Activated CD4-positive, alpha-beta T cell treated with anti-CD3 and anti-CD28 coated beads for 36 hours (primary cell): ENCODE measurements around the gene SLC30A10. TPM values are rescaled to one million over a fixed set of nuclear protein-coding genes. Genes with fewer than 3 reads are reported as not detected.

Source experiments
- ATAC-seq: fragments of 200-7000 bp; cut with Tn5 transposase; one replicate; pipeline ENCODE4 v1.10.0; 2021; ENCODE audit warnings: mild to moderate bottlenecking, moderate library complexity
- CTCF ChIA-PET: fragments of 350-600 bp; sonication (Branson Sonifier 250); formaldehyde crosslinking; loops from one replicate; lab custom pipeline; 2021; ENCODE audit warnings: antibody characterized with exemption; lab: Charles Lee
- POLR2A ChIA-PET: fragments of 350-600 bp; sonication (Branson Sonifier 250); formaldehyde crosslinking; loops from one replicate; lab custom pipeline; 2021; ENCODE audit warnings: antibody characterized with exemption, inconsistent platforms; lab: Charles Lee
- DNase-seq: peaks from one replicate; pipeline ENCODE4 v3.0.0-alpha.2; 2020
- H3K27ac Mint-ChIP-seq: one replicate; pipeline ENCODE4 v1.8.0; 2021; ENCODE audit warnings: mixed read lengths
- H3K27me3 Mint-ChIP-seq: one replicate; pipeline ENCODE4 v1.8.0; 2021; ENCODE audit warnings: mixed read lengths
- H3K36me3 Mint-ChIP-seq: one replicate; pipeline ENCODE4 v1.8.0; 2021; ENCODE audit warnings: low read depth, mixed read lengths
- H3K4me1 Mint-ChIP-seq: one replicate; pipeline ENCODE4 v1.8.0; 2021; ENCODE audit warnings: mixed read lengths
- H3K4me3 Mint-ChIP-seq: one replicate; pipeline ENCODE4 v1.8.0; 2021; ENCODE audit warnings: mild to moderate bottlenecking, moderate library complexity, mixed read lengths
- H3K9me3 Mint-ChIP-seq: one replicate; pipeline ENCODE4 v1.8.0; 2021; ENCODE audit warnings: low read depth, mixed read lengths
- intact Hi-C, 2 experiments: fragments of 100-400 bp; cut with DNase I in 1 of 2; cut with micrococcal nuclease in 1 of 2; formaldehyde crosslinking; loops; one replicate each; pipeline versions ENCODE4 v1.14.2 to v1.15.1; 2022 to 2024; cut with DNase I, micrococcal nuclease
- total RNA-seq, 2 experiments: library from RNA; stranded (reverse); gene quantifications; one replicate each; pipeline ENCODE4 v1.2.3, GENCODE V29; 2021

The SLC30A10 gene
- total RNA-seq, 2 experiments from 2014 or later, result not detected

- H3K9me3 Mint-ChIP-seq, result no peaks in the 10 kb centered on the region
- H3K4me3 Mint-ChIP-seq, result no peak overlapping the region
- ATAC-seq, result no peak
- intact Hi-C loops, result no loop called here
- H3K4me1 Mint-ChIP-seq, result peaks cover 3% of the 10 kb centered on the region
- H3K27ac Mint-ChIP-seq, result no peak overlapping the region
- no peak for DNase-seq
- ChIA-PET CTCF (interaction anchor here (0.6 to 0.7 kb wide), 2 partner anchors 13 to 126 kb away, joined by 3 read pairs; no protein-coding TSS in a partner anchor), POLR2A (no interaction called here)
- H3K36me3 Mint-ChIP-seq, result no peaks in the 10 kb centered on the region
- peaks cover 41% of the 10 kb centered on the region for H3K27me3 Mint-ChIP-seq
Measured at GRCh38 chr1:219926363-219926998, 1.9 kb downstream of the SLC30A10 start.

GRCh38 chr1:219924342-219924741 is 4.0 kb downstream of the SLC30A10 start:
- ChIA-PET CTCF (no interaction called here), POLR2A (no interaction called here)
- intact Hi-C loops, result no loop called here
- DNase-seq, result no peak
- no peak for ATAC-seq
- Mint-ChIP-seq H3K27ac (no peak overlapping the region), H3K9me3 (no peaks in the 10 kb centered on the region), H3K27me3 (peaks cover 32% of the 10 kb centered on the region), H3K4me1 (peaks cover 3% of the 10 kb centered on the region), H3K4me3 (no peak overlapping the region), H3K36me3 (no peaks in the 10 kb centered on the region)

- ChIA-PET CTCF (no interaction called here), POLR2A (no interaction called here)
- no peak for ATAC-seq
- Mint-ChIP-seq H3K27ac (no peak overlapping the region), H3K9me3 (no peaks in the 10 kb centered on the region), H3K36me3 (no peaks in the 10 kb centered on the region), H3K4me1 (no peaks in the 10 kb centered on the region), H3K27me3 (peaks cover 3% of the 10 kb centered on the region), H3K4me3 (no peak overlapping the region)
- no peak for DNase-seq
- intact Hi-C loops, result no loop called here
Measured at GRCh38 chr1:219917851-219918466, 10.4 kb downstream of the SLC30A10 start.

GRCh38 chr1:219917281-219917680 is 11.1 kb downstream of the SLC30A10 start:
- no peaks in the 10 kb centered on the region for H3K9me3 Mint-ChIP-seq
- no peak overlapping the region for H3K4me3 Mint-ChIP-seq
- CTCF ChIA-PET, result no interaction called here
- ATAC-seq, result no peak
- POLR2A ChIA-PET, result no interaction called here
- intact Hi-C loops, result no loop called here
- no peaks in the 10 kb centered on the region for H3K27me3 Mint-ChIP-seq
- DNase-seq, result no peak
- no peak overlapping the region for H3K27ac Mint-ChIP-seq
- no peaks in the 10 kb centered on the region for H3K36me3 Mint-ChIP-seq
- H3K4me1 Mint-ChIP-seq, result no peaks in the 10 kb centered on the region

- Mint-ChIP-seq H3K36me3 (no peaks in the 10 kb centered on the region), H3K9me3 (no peaks in the 10 kb centered on the region), H3K4me3 (no peak overlapping the region), H3K27ac (no peak overlapping the region), H3K4me1 (no peaks in the 10 kb centered on the region), H3K27me3 (no peaks in the 10 kb centered on the region)
- CTCF ChIA-PET, result no interaction called here
- POLR2A ChIA-PET, result no interaction called here
- ATAC-seq (no peak), DNase-seq (no peak)
- intact Hi-C loops, result no loop called here
Measured at GRCh38 chr1:219916257-219916656, 12.1 kb downstream of the SLC30A10 start.

GRCh38 chr1:219913005-219913770 is 15.2 kb downstream of the SLC30A10 start:
- no peak for ATAC-seq

GRCh38 chr1:219910716-219911115 is 17.6 kb downstream of the SLC30A10 start:
- DNase-seq (no peak), ATAC-seq (no peak)
- Mint-ChIP-seq H3K27me3 (peaks cover 7% of the 10 kb centered on the region), H3K4me1 (no peaks in the 10 kb centered on the region), H3K4me3 (no peak overlapping the region), H3K27ac (no peak overlapping the region), H3K36me3 (no peaks in the 10 kb centered on the region), H3K9me3 (no peaks in the 10 kb centered on the region)
- intact Hi-C loops, result no loop called here
- POLR2A ChIA-PET, result no interaction called here
- CTCF ChIA-PET, result no interaction called here

More at GRCh38 chr1:219913005-219913770, 15.2 kb downstream of the SLC30A10 start:
- H3K4me1 Mint-ChIP-seq, result no peaks in the 10 kb centered on the region
- no peak for DNase-seq
- H3K36me3 Mint-ChIP-seq, result no peaks in the 10 kb centered on the region
- H3K27ac Mint-ChIP-seq, result no peak overlapping the region
- no peaks in the 10 kb centered on the region for H3K9me3 Mint-ChIP-seq
- H3K27me3 Mint-ChIP-seq, result no peaks in the 10 kb centered on the region
- CTCF ChIA-PET, result interaction anchor here (0.6 to 1.0 kb wide), 2 partner anchors 13 to 165 kb away, joined by 3 to 4 read pairs; no protein-coding TSS in a partner anchor
- POLR2A ChIA-PET, result no interaction called here
- intact Hi-C loops, result no loop called here
- H3K4me3 Mint-ChIP-seq, result no peak overlapping the region

- POLR2A ChIA-PET, result no interaction called here
- Mint-ChIP-seq H3K27me3 (peaks cover 7% of the 10 kb centered on the region), H3K4me3 (no peak overlapping the region), H3K4me1 (no peaks in the 10 kb centered on the region), H3K9me3 (no peaks in the 10 kb centered on the region), H3K27ac (no peak overlapping the region), H3K36me3 (no peaks in the 10 kb centered on the region)
- DNase-seq, result no peak
- intact Hi-C loops, result no loop called here
- CTCF ChIA-PET, result interaction anchor here (1.3 kb wide), 1 partner anchor 9 kb away, joined by 4 read pairs; no protein-coding TSS in a partner anchor
- no peak for ATAC-seq
Measured at GRCh38 chr1:219909476-219909875, 18.9 kb downstream of the SLC30A10 start.

GRCh38 chr1:219908170-219908569 is 20.2 kb downstream of the SLC30A10 start:
- no peaks in the 10 kb centered on the region for H3K4me1 Mint-ChIP-seq
- H3K27me3 Mint-ChIP-seq, result peaks cover 7% of the 10 kb centered on the region
- POLR2A ChIA-PET, result no interaction called here
- no peak overlapping the region for H3K4me3 Mint-ChIP-seq
- H3K36me3 Mint-ChIP-seq, result no peaks in the 10 kb centered on the region
- ATAC-seq, result no peak
- H3K9me3 Mint-ChIP-seq, result no peaks in the 10 kb centered on the region
- no peak for DNase-seq
- intact Hi-C loops, result no loop called here
- no peak overlapping the region for H3K27ac Mint-ChIP-seq
- CTCF ChIA-PET, result interaction anchor here (1.3 kb wide), 1 partner anchor 8 kb away, joined by 4 read pairs; no protein-coding TSS in a partner anchor

- Mint-ChIP-seq H3K36me3 (no peaks in the 10 kb centered on the region), H3K27me3 (peaks cover 7% of the 10 kb centered on the region), H3K4me1 (no peaks in the 10 kb centered on the region), H3K9me3 (no peaks in the 10 kb centered on the region), H3K27ac (no peak overlapping the region), H3K4me3 (no peak overlapping the region)
- intact Hi-C loops, result no loop called here
- ChIA-PET POLR2A (no interaction called here), CTCF (no interaction called here)
- DNase-seq, result no peak
- ATAC-seq, result no peak
Measured at GRCh38 chr1:219907772-219908070, 20.6 kb downstream of the SLC30A10 start.

- no peak overlapping the region for H3K4me3 Mint-ChIP-seq
- no peaks in the 10 kb centered on the region for H3K9me3 Mint-ChIP-seq
- H3K36me3 Mint-ChIP-seq, result no peaks in the 10 kb centered on the region
- H3K27ac Mint-ChIP-seq, result no peak overlapping the region
- intact Hi-C loops, result no loop called here
- ATAC-seq (no peak), DNase-seq (no peak)
- CTCF ChIA-PET, result no interaction called here
- peaks cover 7% of the 10 kb centered on the region for H3K27me3 Mint-ChIP-seq
- POLR2A ChIA-PET, result no interaction called here
- no peaks in the 10 kb centered on the region for H3K4me1 Mint-ChIP-seq
Measured at GRCh38 chr1:219906924-219907771, 21.2 kb downstream of the SLC30A10 start.
